Cerebellar cortex (tissue), 1 donor: ENCODE data around the gene SFT2D3.

ENCODE experiments used
- DNase-seq: peaks from one replicate; pipeline ENCODE4 v3.0.0-alpha.2; 2015; ENCODE audit warnings: low spot score

SFT2D3 gene

DNA sequence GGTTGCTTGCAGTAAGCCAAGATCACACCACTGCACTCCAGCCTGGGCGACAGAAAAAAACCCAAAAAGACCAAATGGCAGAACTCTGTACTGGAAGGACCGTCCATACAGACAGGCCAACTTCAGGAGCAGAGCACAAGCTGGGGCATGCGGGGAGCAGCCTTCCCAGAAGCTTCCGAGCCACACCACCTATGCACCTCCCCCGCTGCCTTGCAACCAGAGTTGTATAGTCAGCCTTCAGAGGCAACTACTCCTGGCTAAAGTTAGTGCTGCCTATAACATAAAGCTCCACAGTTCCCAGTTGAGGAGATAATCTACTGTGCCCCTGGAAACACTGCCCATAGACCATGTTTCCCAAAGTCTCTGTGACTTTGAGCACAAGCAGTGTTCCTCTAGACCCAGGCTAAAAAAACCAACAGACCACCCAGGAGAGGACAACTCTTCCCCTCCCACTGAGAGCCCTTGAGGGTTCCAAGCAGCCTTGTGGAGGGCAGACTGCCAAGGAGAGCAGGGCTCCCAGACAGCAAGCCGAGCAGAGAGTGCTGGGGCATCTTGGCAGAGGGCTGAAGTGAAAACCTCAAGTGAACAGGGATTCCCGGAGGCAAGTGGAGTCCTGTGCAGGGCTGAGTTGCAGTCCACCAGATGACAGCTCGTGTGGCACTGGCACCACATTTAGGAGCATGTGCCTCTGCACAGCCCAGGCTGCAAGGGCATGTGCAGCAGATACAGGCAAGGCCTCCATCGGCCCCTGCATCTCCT lies 6.8 kb downstream of the SFT2D3 start:
- no peak for DNase-seq

DNA sequence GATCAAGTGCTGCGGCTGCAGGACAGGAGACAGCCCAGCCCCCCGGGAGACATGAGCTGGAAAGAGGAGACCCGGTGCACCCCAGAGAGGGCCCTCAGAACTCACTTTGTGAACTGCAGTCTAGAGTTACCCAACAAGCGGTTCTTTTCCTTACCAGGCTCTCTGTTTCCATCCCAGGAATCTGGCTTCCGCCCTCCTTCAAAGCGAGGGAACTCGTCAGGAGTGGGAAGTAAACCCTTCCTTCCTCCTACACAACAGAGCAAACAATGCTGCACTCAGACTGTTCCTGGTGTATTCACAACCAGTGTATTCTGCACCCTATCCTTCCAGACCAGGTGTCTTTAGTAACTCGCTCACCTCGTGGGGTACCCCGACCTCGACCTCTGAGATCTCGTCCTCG lies 8.0 kb downstream of the SFT2D3 start:
- no peak for DNase-seq

DNA sequence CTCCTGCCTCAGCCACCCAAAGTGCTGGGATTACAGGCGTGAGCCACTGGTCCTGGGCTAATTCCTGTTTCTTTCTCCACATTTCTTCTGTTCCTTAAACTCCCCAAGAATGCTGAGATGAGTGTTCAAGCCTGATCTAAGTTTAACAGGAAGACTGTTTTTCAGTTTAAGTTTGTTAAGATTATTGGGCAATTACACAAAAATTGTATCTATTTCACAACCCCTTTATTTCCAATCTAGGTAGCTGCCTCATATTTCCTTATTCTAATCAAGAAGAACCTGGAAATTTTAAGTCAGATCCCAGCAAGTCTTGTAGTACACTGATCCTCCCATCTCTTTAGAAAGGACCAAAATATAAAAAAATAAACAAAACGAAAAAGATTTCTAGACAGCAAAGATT lies 11.7 kb downstream of the SFT2D3 start:
- no peak for DNase-seq

DNA sequence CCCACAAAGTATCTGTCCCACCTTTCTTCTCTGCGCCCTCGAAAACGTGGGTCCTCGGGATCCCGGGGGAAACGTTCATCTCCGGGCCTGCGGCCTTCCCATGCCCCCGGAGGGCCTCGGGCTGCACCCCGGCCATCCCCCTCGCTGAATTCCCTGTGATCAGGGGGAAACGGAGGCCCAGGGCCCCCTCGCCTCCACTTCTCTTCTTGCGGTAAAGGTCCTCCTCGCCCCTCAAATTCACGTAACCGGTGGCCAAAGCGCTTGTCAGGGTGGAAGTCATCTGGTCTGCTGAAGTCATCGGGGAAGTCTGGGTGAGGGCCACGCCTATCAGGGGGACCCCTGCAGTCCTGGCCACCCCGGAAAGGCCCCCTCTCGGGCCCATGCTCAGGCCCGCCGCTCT lies 12.3 kb downstream of the SFT2D3 start:
- no peak for DNase-seq

DNA sequence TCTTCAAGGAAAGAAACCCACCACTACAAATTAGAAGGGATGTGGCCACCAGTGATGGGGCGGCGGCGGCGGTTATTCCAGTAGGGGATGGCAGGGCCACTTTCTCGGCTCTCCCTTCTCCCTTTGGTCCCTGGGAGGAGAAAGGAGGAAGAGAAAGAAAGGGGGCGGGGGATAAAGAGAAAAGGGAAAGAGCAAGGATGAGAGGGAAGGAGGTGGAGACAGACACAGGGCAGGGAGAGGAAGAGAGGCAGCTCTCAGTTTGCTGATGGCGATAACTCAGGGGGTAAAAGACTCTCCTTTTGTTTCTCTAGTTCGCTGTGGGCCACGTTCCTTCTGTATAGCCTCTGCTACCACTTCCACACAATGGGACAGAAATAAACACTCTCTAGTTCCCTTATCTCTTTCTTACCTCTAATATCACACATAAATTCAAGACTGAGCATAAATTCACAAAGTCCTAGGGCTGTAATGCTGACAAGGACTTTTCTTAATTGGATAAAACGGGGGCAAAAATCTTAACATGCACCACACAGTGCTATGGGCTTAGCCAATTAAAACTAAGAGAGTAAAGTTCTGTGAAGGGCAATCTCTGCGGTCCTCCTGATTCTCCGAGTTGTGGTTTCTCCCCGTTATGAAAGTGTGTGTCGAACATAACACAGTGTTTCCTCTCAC lies 14.6 kb downstream of the SFT2D3 start:
- DNase-seq = no peak

DNA sequence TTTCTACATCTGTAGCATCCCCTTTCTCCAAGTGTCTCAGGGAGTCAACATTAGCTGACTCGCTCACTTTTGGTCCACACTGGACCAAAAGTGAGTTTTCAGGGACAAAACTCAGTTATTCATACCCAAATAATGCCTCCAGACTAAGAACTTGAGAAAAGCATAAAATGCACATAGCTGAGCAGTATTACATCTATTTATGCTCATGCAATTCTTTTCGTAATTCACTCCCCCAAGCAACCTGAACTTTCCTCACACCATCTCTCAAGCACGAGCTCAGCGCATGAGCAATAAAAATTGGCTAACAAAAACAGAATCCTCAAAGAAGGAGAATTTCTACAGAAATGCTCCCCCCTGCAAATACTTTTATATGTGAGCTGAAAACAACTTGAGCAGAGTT lies 17.0 kb downstream of the SFT2D3 start:
- no peak for DNase-seq

DNA sequence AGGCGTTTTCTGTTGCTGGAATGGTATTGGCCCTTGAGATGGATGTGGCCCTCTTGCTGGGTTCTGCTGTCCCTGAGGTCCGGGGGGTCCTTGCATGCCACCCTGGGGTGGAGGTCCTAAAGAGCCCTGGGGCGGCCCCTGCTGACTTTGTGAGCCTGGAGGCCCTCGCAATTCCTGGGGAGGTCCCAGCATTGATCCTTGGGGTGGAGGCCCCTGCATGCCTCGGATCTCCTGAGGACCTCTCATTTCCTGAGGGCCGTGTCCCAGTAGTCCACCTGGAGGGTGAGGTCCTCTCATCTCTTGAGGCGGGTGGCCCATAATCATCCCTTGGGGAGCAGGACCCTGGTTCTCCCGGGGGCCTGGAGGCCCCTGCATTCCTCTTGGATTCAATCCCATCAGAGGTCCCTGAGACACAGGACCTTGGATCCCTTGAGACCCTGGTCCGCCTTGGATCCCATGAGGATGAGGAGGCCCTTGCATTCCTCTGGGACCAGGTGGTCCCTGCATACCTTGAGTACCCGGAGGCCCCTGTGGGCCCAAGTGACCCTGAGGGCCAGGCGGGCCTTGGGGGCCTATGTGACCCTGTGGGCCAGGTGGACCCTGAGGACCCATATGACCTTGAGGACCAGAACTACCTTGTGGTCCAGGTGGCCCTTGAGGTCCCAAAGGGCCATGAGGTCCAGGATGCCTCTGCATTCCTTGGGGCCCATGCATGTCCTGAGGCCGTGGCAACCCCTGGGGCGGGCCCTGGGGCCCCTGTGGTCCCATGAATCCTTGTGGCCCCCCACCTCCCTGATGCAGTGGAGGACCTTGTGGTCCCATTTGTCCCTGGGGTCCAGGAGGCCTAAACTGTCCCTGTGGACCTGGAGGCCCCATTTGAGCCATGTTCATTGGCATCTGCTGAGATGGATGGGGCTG lies 18.3 kb downstream of the SFT2D3 start:
- DNase-seq = no peak

DNA sequence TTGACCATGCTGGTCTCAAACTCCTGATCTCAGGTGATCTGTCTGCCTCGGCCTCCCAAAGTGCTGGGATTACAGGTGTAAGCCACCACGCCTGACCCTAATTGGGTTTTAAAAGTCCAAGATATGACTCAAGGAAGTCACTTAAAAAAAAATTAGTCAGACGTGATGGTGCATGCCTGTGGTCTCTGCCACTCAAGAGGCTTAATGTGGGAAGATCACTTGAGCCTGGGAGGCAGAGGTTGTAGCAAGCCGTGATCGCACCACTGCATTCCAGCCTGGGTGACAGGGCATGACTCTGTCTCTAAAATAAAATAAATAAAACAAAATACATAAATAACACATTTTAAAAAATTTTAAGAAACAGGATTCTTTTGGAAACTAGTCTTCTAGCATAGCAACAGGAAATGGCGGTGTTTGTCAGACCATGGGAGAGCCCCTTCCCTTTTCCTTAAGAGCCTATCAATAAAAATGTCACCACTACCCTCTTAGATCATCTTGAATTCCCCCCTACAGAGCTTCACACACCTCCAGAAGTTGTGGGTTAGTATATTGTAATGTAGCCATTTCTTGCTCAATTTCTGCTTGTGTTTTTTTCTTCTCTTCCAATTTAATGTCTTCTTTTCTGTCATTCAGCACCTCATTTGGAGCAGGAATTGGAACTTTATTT lies 20.1 kb downstream of the SFT2D3 start:
- no peak for DNase-seq

DNA sequence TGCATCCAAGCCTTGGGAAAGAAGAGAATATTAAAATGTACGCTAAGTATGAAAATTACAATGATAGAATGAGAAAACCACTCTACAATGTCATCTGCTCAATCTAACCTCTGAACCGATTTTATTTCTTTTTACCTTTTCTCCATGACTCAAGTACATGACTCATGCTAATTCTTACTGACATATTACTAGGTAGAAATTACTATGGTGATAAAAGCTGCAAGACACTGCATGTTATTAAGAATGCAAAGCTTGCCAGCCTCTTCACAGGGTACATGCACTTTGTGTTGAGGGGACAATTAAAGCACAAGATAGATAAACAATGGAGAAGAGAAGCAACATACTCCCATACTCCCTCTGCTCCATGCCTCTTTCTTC lies 20.7 kb downstream of the SFT2D3 start:
- no peak for DNase-seq

DNA sequence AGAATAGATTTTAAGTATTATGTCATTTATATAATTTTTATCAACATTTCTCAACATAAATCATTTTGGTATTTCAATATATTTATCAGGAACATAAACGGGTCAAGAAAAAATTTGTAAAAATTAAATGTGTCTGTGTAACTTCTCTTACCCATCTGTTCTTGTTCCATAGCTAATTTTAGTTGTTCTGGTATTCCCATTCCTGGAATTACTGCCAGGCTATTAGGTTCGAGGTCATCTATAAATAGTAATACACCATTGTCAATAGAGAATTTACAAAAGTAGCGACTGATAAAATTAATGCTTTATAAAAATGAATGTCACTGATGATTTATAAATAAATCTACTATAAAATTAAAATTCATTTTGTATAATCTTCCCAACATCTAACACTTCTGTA lies 21.5 kb downstream of the SFT2D3 start:
- DNase-seq = no peak

DNA sequence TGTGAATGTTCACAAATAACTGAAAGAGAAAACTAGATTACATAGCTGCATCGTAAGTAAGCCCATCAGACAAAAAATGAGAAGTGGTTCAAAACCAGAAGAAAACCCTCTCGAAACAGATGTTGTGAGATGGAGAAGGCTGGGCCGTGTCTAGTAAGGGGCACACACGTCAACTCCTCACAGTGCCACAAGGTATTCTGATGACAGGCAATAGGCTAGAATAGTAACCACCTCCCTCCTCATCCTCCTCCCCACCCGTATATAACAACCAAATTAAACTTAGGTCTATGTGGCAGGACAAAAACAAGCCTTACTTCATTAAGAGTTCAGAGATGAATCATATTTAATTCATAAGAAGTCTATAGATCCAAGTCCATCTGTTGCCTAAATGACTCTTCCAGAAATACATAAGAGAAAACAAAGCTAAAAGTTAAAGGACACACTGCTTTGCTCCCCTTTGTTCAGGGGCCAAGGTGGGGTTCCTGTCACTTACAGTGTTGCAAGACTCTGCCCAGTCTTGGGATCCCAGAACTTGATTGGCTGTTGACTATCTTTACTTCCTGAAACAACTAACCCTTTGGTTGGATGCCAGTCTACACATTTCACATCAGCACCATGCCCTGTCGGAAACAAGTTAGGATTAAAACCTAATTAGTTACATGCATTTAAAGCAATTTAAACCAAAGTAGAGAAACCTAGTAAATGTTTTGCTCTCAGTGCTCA lies 25.0 kb downstream of the SFT2D3 start:
- DNase-seq = no peak

DNA sequence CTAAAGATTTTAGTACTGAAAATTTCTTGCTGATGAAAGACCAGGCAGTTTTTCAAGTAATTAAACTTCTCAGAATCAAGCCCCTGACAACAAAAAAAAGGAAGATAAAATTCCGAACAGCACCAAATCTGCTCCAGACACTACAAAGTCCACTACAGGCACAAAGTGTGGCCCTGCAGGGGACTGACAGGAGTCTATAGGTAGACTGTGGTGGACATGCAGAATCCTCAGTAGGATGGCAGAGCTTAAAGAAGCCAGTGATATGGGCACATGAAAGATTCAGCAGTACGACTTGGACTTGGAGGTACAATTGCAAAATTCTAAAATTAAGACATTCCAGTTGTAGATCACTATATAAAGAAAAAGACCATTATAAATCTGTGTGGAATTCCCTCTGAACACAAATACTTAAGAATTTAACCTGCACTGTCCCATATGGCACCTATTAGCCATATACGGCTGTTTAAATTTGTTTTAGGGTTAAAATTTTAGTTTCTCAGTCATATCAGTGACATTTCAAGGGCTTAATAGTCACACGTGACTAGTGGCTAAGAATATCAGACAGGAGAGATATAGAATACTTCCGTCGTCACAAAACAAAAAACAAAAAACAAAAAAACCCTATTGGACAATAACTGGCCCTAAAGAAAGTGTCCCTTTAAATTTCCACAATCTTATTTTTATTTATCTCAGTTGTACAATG lies 32.0 kb downstream of the SFT2D3 start:
- no peak for DNase-seq

DNA sequence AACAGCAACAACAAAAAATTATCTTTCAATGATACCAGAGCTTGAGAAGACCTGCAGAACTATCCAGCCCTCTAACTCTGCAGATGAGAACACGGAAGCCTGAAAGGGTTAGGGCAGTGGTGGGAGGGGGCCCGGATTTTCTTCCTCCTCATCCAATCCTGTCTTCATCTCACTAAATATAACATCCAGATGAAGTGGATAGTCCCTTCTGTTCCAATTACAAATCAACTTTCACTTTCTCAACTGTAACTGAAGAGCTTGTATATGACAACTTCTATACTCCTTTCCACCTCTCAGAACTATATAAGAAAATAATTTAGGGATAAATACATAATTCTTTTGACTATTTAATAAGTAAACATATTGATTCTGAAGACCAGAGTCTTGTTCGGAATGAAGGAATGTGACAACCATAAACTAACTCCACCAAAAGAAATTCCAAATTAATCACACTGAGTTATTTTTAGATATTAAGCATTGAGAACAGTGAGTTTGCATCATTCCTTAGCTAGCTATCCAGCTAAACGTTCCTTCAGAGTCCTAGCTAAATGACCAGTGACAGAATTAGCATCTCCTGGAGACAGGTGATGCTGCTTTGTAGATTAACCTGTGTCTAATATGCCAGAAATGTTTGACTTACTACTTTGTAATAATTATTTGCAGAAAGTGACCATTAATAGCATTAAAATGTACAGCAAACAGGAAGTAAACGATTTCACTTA lies 32.7 kb downstream of the SFT2D3 start:
- DNase-seq = no peak

DNA sequence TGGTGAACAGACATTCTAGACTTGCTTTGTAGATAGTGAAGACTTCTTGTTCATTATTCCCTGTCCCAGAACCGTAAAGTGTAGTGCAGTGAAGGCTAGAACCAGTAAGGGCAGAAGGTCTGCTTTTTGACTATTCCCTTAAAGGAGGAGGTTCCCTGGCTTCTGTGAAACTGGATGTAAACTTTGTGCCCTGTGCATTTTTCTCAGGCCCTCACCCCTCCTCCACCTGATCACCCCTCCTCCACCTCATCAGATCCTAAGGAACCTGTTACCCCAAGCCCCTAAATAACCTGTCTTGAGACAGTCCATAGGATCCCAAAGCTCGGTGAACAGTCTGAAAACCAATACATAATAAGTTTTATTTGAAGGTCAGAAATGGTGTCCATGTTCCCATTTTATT lies 33.7 kb downstream of the SFT2D3 start:
- no peak for DNase-seq

DNA sequence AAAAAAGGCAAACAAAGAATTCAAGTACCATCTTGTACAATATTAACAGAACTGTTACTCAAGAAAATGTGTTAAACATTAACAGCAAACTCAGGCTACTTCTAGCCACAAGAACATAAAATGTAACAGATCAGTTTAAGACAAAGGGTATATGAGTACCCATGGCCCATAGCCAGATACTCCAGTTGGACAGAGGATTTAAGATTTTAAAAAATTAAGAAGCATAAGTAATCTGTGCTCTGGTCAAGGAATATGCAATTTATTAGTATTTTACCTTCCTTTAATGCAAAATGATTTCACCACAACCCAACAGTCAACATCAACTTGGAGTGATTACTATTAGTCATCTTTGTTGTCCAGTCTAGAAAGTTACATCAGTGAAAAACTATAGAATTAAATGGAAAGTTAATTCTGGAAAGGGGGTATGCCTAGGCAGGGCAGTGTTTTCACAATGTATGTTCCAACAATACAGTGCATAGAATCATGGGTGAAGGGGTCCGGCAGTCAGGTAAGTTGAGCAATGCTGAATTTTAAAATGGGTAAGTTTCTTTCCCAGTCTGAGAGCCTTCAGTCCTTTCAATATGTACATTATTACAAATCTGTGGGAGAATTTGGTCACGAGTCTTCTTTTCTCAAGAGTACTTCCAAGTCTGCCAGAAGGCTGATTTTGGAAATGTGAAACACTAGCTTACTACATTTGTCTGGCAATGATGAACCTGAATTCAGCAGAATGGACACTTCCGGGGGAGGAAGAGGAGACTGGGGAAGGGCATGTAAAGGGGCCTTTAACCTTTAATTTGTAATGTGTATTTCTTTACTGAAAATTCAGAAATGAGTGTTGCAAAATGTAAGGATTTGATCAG lies 34.5 kb downstream of the SFT2D3 start:
- DNase-seq = no peak

DNA sequence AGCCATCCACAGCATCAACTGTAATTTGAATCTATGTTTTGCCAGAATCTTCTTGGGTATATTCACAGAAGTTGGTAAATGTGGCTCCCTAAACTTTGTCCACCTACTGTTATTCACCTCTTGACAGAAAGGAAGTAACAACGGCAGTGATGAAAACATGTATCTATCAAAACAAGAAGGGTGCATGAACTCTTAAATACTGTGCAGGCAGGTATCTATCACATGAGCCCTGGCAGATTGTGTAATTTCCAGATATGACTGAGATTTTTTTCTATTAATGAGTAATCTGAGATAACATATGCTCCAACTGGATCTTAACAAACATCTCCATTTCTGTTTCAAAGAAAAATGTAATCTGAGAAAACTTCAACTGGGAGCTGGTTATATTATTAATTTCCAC lies 36.6 kb downstream of the SFT2D3 start:
- DNase-seq = no peak

DNA sequence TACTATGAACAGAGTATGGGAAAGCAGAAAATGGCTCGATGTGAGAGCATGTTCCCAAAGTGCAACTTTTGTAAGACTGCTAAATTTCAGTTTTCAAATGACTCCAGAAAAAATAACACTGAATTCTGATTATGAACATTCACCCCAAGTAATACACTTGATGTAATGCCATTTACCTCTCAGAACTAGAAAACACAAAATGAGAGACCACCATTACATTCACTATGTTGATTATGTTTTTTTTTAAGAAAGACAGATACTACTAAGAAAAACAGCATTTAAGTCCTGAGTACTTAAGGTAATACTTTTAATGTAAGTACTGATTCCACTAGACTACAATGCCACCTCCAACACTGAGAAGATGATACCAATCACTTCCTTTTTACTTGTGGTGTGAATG lies 38.5 kb downstream of the SFT2D3 start:
- no peak for DNase-seq

DNA sequence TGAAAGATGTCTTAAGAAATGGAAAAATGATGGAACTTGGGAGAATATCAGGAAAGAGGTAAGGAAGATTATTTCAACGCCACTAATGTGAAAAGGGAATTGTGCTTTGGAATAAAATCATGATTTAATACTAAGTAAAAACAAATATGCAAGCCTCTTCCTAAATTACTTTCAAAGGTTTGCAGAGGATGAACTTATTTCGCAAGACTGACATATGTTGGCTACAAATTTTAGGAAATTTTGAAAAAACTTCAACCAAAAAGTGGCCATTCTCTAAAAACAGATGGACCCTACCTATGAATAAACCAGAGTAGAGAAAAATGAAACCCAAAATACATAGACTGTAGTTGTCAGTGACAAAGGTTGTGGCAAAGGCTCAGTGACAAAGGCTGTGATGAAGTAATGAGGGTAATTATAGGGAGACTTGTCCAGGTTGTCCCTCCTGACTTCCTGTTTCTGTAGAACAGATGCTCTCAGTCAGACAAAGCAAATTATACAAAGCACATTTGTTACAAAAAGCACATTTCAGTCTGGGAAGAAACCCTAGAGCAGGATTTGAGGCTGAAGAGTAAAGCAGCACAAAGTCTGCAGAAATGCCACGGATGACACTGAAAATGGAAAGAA lies 39.5 kb downstream of the SFT2D3 start:
- no peak for DNase-seq

DNA sequence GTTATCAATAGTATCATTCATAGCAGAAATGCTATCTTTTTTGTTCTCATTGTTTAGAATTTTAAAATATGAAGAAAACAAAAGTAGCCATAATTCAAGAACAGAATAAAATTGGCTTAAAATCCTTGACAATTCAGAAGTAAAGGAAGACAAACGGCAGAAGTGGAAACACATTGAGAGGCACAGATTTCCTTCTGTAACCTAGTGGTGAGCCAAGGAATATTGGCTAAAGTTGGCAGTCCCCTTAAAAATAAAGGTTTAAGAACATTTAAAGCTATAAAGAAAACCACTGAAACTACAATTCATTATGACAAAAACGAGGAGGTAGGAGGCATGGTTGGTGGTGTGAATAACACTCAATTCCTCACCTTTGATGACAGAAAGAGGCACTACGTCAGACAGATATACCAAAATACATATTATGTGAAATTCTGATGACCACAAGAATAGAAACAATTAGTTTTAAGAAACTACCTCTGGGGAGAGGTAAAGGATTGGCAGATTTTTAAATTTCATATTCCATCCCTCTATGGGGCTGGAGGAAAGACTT lies 42.3 kb downstream of the SFT2D3 start:
- DNase-seq = no peak
